ENCODE results near the gene MORN5. TPM values are rescaled to one million over a fixed set of nuclear protein-coding genes. Genes with fewer than 3 reads are reported as not detected.
A peak's percentile ranks its signal among the peaks of the same experiment; 100 is the strongest.

The MORN5 gene
- total RNA-seq, 1 donor: 0.36 TPM

- peak; percentile 34 for DNase-seq (ENCODE audit: insufficient read length, low spot score, missing footprints)
- Histone ChIP-seq H3K36me3 (ENCODE audit: insufficient read depth, low read length) (no peaks in the 10 kb centered on the region), H3K4me3 (ENCODE audit: insufficient read depth, low read length) (no peak overlapping the region), H2AFZ (ENCODE audit: low read length) (no peak overlapping the region), H4K20me1 (ENCODE audit: insufficient read depth, low read length) (no peaks in the 10 kb centered on the region), H3K27me3 (ENCODE audit: insufficient read depth, low read length) (peaks cover 35% of the 10 kb centered on the region), H3K9me3 (ENCODE audit: low read depth, low read length) (no peaks in the 10 kb centered on the region), H3K4me2 (ENCODE audit: insufficient read depth, low read length) (no peak overlapping the region), H3K4me1 (ENCODE audit: insufficient read depth, low read length) (peaks cover 16% of the 10 kb centered on the region), H3K79me2 (ENCODE audit: insufficient read depth, low read length) (no peaks in the 10 kb centered on the region), H3K27ac (ENCODE audit: low read depth, low read length) (no peak overlapping the region)
- no peak for TF ChIP-seq CTCF (IDR thresholded peaks at IDR 0.05; ENCODE audit: extremely low read depth, low read depth, low read length)
Observed at GRCh38 chr9:122209451-122209850, 49.7 kb downstream of the MORN5 start.

- Histone ChIP-seq H3K27ac (ENCODE audit: low read depth, low read length) (no peak overlapping the region), H2AFZ (ENCODE audit: low read length) (no peak overlapping the region), H3K79me2 (ENCODE audit: insufficient read depth, low read length) (no peaks in the 10 kb centered on the region), H3K4me2 (ENCODE audit: insufficient read depth, low read length) (no peak overlapping the region), H3K36me3 (ENCODE audit: insufficient read depth, low read length) (no peaks in the 10 kb centered on the region), H3K4me1 (ENCODE audit: insufficient read depth, low read length) (no peaks in the 10 kb centered on the region), H3K4me3 (ENCODE audit: insufficient read depth, low read length) (no peak overlapping the region), H3K27me3 (ENCODE audit: insufficient read depth, low read length) (peaks cover 64% of the 10 kb centered on the region), H3K9me3 (ENCODE audit: low read depth, low read length) (no peaks in the 10 kb centered on the region), H4K20me1 (ENCODE audit: insufficient read depth, low read length) (no peaks in the 10 kb centered on the region)
- TF ChIP-seq CTCF (IDR thresholded peaks at IDR 0.05; ENCODE audit: extremely low read depth, low read depth, low read length): no peak
- DNase-seq (ENCODE audit: insufficient read length, low spot score, missing footprints): peak; percentile 67
Observed at GRCh38 chr9:122212473-122213004, 52.8 kb downstream of the MORN5 start.

GRCh38 chr9:122213102-122213588 lies 53.4 kb downstream of the MORN5 start:
- DNase-seq (ENCODE audit: insufficient read length, low spot score, missing footprints): peak; percentile 75
- Histone ChIP-seq H3K4me2 (ENCODE audit: insufficient read depth, low read length) (peak overlapping the region; percentile 48), H3K36me3 (ENCODE audit: insufficient read depth, low read length) (no peaks in the 10 kb centered on the region), H3K79me2 (ENCODE audit: insufficient read depth, low read length) (no peaks in the 10 kb centered on the region), H3K4me1 (ENCODE audit: insufficient read depth, low read length) (peaks cover under 1% of the 10 kb centered on the region), H2AFZ (ENCODE audit: low read length) (no peak overlapping the region), H3K9me3 (ENCODE audit: low read depth, low read length) (no peaks in the 10 kb centered on the region), H3K4me3 (ENCODE audit: insufficient read depth, low read length) (no peak overlapping the region), H4K20me1 (ENCODE audit: insufficient read depth, low read length) (no peaks in the 10 kb centered on the region), H3K27ac (ENCODE audit: low read depth, low read length) (no peak overlapping the region), H3K27me3 (ENCODE audit: insufficient read depth, low read length) (peaks cover 70% of the 10 kb centered on the region)
- TF ChIP-seq CTCF (IDR thresholded peaks at IDR 0.05; ENCODE audit: extremely low read depth, low read depth, low read length): no peak

- H3K79me2 ChIP-seq (ENCODE audit: insufficient read depth, low read length): no peaks in the 10 kb centered on the region
- peak overlapping the region; percentile 42 for H3K4me3 ChIP-seq (ENCODE audit: insufficient read depth, low read length)
- H3K27ac ChIP-seq (ENCODE audit: low read depth, low read length): no peak overlapping the region
- DNase-seq (ENCODE audit: insufficient read length, low spot score, missing footprints): peak; percentile 77
- no peak for TF ChIP-seq CTCF (IDR thresholded peaks at IDR 0.05; ENCODE audit: extremely low read depth, low read depth, low read length)
- H2AFZ ChIP-seq (ENCODE audit: low read length): no peak overlapping the region
- H3K9me3 ChIP-seq (ENCODE audit: low read depth, low read length): no peaks in the 10 kb centered on the region
- peaks cover 7% of the 10 kb centered on the region for H3K4me1 ChIP-seq (ENCODE audit: insufficient read depth, low read length)
- no peaks in the 10 kb centered on the region for H4K20me1 ChIP-seq (ENCODE audit: insufficient read depth, low read length)
- no peaks in the 10 kb centered on the region for H3K36me3 ChIP-seq (ENCODE audit: insufficient read depth, low read length)
- peak overlapping the region; percentile 48 for H3K4me2 ChIP-seq (ENCODE audit: insufficient read depth, low read length)
- peaks cover 77% of the 10 kb centered on the region for H3K27me3 ChIP-seq (ENCODE audit: insufficient read depth, low read length)
Observed at GRCh38 chr9:122213589-122214413, 54.1 kb downstream of the MORN5 start.
